ENCODE measurements around the gene ZNF804B. TPM values are rescaled to one million over a fixed set of nuclear protein-coding genes. Genes with fewer than 3 reads are reported as not detected.
A peak's percentile ranks its signal among the peaks of the same experiment; 100 is the strongest.

Gene ZNF804B
- total RNA-seq, result not detected in 2 replicates

GRCh38 chr7:88759230-88760135 lies at the start of gene ZNF804B:
Gene ZNF804B (plus strand): TSS chr7:88759700. CDS start chr7:88759977, 277 bp downstream.
- no peak for DNase-seq (ENCODE audit: low read depth in 2 of 2)

DNA sequence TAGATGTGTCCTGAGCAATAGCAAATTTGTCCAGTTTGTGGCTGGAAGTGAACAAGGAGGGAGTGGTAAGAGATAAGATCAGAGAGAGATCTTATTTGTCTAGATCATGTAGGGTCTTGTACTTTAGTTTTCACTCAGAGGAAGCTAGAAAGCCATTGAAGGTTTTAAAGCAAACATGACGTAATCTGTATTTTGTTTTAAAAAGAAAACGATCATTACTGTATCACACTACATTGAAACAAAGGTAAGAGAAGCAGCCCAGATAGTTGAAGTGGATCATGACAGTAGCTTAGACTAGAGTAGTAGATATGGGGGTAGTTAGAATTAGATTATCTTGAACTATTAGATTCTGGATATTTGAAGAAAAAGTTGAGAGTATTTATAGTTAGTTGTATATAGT lies 23.6 kb upstream of the ZNF804B start:
- DNase-seq (ENCODE audit: low read depth in 2 of 2), result no peak

- DNase-seq (ENCODE audit: low read depth in 2 of 2), result no peak
These were observed 21.9 kb upstream of the ZNF804B start for GRCh38 chr7:88737632-88738031.

DNA sequence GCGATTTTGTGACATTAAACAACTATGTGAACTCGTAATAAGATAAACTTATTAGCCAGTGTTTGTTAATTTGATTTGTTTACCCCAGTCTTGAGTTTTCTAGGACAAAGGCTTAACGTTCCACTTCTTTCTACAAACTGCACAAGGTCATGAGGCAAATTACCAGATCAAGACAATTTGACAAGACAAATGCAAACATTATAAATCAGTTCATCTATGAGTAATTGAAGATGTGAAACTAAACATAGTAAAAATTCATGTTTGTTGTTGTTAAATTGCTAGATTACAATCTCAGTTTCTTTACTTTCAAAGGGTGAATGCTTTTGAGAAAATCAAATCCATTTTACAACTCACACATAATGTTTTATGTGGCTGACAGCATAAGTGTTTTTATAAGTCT lies 13.4 kb upstream of the ZNF804B start:
- no peak for DNase-seq (ENCODE audit: low read depth in 2 of 2)

- DNase-seq (ENCODE audit: low read depth in 2 of 2), result no peak
These were observed 2.7 kb upstream of the ZNF804B start for GRCh38 chr7:88756802-88757201.

GRCh38 chr7:88757371-88757770 lies 2.1 kb upstream of the ZNF804B start:
- no peak for DNase-seq (ENCODE audit: low read depth in 2 of 2)

DNA sequence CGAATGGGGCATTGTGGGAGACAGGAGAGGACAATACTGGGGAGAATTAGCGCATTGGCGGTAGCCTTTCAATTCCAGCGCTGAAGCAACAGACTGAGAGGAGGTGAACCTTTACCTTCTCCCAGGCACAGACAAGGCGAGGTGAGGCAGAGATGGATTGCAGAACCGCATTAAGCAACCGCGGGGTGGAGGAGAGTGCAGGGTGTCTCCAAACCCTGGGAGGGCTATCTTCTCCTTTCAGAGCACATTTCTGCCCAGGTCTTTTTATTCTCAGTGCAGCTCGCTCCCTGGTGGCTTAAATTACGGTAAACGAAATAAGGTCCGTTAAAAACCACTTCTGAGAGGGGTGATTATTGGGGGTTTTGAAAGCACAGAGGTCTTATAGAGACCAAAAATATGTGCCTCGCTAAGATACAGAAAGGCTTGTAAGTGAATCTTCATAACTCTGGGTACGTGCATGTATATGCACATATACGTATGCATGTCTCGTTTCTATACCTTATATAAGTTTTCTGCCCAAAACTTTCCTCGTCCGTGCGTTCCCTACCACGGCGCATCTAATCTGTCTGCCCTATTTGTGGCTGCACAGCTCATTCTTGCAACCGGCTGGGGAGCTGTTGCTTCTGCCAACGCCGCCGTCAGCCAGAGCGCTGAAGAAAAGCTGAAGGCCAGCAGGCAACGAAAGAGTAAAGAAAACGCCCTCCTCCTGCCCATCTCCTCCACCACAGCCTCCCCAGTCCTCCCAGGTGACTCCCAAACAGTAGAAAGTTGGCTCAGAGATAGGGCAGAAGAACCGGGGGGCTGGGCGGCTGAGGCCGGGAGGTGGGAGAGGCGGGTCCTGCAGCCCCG lies 895 bp upstream of the ZNF804B start:
- no peak for DNase-seq (ENCODE audit: low read depth in 2 of 2)

GRCh38 chr7:88760136-88760515 lies 626 bp downstream of the ZNF804B start:
- no peak for DNase-seq (ENCODE audit: low read depth in 2 of 2)

- DNase-seq (ENCODE audit: low read depth in 2 of 2), result no peak
These were observed 2.3 kb downstream of the ZNF804B start for GRCh38 chr7:88761779-88762178.

- no peak for DNase-seq (ENCODE audit: low read depth in 2 of 2)
These were observed 11.9 kb downstream of the ZNF804B start for GRCh38 chr7:88771417-88771816.

GRCh38 chr7:88772776-88773175 lies 13.3 kb downstream of the ZNF804B start:
- DNase-seq (ENCODE audit: low read depth in 2 of 2), result peak in 1 of 2 donors; percentile 7

- DNase-seq (ENCODE audit: low read depth in 2 of 2), result no peak
These were observed 16.3 kb downstream of the ZNF804B start for GRCh38 chr7:88775838-88776237.

- DNase-seq (ENCODE audit: low read depth in 2 of 2), result no peak
These were observed 28.3 kb downstream of the ZNF804B start for GRCh38 chr7:88787777-88788176.

- peak; percentile 30 to 45 for DNase-seq (ENCODE audit: low read depth in 2 of 2)
These were observed 30.1 kb downstream of the ZNF804B start for GRCh38 chr7:88789480-88790064.

- DNase-seq (ENCODE audit: low read depth in 2 of 2), result no peak
These were observed 32.4 kb downstream of the ZNF804B start for GRCh38 chr7:88791891-88792290.

- DNase-seq (ENCODE audit: low read depth in 2 of 2), result no peak
These were observed 32.9 kb downstream of the ZNF804B start for GRCh38 chr7:88792361-88792760.

DNA sequence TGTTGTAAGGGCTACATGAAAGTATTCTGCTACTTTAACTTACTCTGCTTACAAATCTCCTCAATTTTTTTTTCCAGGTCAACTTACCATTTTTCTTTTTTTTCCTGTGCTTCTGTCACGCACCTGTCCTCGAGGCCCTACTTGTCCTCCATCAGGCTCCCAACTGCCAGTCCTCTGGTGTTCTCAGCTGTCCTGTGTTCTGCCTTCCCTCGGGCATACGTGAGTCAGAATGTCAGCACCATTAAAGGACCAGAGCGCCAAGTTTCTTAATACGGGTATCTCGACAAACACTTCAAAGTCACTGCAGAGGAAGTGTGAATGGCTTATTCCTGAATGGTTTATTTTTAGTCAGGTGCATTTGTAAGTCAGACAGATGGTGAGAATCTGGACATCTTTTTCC lies 36.1 kb downstream of the ZNF804B start, which contains the start of gene TEX47:
TEX47 (minus strand) TSS at position 185 of the 400 bp plus-strand sequence. CDS start 795 bp downstream, outside the sequence.
- DNase-seq (ENCODE audit: low read depth in 2 of 2), result no peak

DNA sequence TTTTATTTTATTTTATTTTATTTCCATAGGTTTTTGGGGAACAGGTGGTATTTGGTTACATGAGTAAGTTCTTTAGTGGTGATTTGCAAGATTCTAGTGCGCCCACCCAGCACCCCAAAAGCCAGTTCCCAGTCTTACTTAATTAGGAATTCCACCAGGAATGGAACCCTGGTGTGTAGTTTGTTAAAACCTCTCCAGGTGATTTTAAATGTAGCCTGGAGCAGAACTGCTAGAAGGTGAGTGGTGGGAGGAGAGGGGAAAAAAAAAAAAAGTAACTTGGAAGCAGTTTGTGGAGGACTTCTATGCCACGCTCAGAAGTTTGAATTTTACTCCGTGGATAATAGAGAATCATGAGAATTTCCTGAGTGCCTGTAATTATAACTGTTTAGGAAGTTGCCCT lies 41.5 kb downstream of the ZNF804B start:
- no peak for DNase-seq (ENCODE audit: low read depth in 2 of 2)

GRCh38 chr7:88806280-88807037 lies 47.0 kb downstream of the ZNF804B start:
- DNase-seq (ENCODE audit: low read depth in 2 of 2), result no peak

GRCh38 chr7:88818552-88818951 lies 59.1 kb downstream of the ZNF804B start:
- no peak for DNase-seq (ENCODE audit: low read depth in 2 of 2)

DNA sequence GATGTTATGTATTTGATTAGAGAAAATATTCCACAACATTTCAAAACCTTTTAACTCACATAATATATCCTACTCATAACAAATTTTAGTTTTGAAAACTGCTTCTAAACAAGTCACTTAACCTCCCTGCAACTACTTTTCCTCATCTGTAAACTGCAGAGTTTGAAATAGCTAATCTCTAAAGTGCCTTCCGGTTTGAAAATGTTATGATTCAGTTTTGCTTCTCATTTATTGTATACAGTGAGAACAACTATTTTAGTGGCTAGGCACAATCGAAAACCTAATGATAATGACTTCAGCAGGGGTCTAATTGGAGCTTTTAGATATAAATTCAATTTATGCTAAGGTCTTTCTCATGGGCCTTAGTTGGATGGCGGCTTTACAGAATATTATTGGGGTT lies 66.7 kb downstream of the ZNF804B start:
- no peak for DNase-seq (ENCODE audit: low read depth in 2 of 2)

Measured in lung microvascular endothelial cell (primary cell).